NCI-H460 (cell line): ENCODE measurements around the gene ZSCAN1. TPM values are rescaled to one million over a fixed set of nuclear protein-coding genes. Genes with fewer than 3 reads are reported as not detected.
"Not testable (repeated sequence)": the region's sequence is repeated elsewhere in the genome, so short reads cannot be mapped to it uniquely, and the experiment has no call there.

ENCODE experiments used
- DNase-seq: peaks from one replicate; pipeline ENCODE4 v3.0.0-alpha.2; 2016; ENCODE audit warnings: low read depth; ENCODE audit errors: extremely low read depth
- polyA plus RNA-seq: library from polyadenylated mRNA; depleted of rRNA; stranded (reverse); fragments of >200 nt; gene quantifications from 2 replicates; pipeline ENCODE4 v1.2.3, GENCODE V29; 2014; cell fraction: nucleus; rRNA removed
- total RNA-seq: library from RNA; depleted of rRNA; stranded (reverse); fragments of >200 nt; shearing (Covaris generic); gene quantifications from 2 replicates; pipeline ENCODE4 v1.2.3, GENCODE V29; 2014; rRNA removed

ZSCAN1 gene, protein sequence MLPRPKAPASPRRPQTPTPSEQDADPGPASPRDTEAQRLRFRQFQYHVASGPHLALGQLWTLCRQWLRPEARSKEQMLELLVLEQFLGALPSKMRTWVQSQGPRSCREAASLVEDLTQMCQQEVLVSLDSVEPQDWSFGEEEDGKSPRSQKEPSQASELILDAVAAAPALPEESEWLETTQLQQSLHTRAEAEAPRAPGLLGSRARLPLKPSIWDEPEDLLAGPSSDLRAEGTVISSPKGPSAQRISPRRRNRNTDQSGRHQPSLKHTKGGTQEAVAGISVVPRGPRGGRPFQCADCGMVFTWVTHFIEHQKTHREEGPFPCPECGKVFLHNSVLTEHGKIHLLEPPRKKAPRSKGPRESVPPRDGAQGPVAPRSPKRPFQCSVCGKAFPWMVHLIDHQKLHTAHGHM
- not detected in 2 replicates for total RNA-seq
- not detected in 2 replicates for polyA plus RNA-seq

DNA sequence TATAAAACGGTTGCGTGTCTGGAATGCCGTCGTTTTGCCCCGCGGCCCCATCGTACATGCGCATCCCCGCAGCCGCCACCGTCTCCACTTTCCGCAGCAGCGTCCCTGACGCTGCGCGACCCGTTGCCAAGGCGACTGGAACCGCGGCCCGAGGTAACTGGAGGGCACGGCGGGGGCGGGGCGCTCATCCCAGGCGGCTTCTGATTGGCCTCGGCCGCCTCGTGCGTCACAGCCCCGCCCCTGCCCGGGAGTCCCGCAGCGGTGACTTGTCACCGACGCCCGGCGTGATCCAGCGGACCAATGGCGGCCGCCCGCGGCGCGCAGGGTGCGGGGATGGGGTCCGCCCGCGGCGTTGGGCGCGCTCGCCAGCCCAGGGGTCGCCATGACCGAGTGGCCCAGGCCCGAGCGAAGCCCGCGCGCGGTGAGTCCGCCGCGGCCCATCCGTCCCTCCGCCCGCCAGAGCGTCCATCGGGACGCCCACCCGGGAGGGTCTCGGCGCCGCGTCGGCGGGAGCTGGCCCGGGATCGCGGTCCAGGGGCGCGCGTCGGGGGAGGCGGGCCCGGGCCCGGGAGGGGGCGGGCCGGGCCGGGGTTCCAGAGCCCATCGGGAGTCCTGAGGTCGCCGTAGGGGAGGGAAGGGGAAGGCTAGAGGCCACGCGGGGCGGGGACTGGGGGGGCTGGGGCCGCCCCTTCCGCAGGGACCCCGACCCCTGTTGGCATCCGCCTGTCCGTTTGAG lies at the start of gene ZSCAN1:
Gene ZSCAN1 (plus strand): TSS at position 285 of the 736 bp plus-strand sequence. CDS start 3,812 bp downstream, outside the sequence.
- DNase-seq: no peak

DNA sequence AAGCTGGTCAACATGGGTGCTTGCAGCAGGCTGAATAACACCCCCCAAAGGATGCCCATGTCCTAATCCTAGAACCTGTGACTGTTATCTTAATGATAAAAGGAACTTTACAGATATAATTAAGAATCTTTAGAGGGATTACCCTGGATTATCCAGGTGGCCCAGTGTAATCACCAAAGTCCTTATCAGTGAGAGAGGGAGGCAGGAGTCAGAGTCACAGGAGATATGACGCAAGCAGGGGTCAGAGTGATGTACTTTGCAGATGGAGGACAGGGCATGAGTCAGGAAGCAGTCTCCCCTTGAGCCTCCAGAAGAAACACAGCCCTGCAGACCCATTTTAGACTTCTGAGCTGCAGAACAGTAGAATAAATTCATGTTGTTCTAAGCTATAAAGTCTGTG lies 41.0 kb upstream of the ZSCAN1 start:
- DNase-seq: no peak

DNA sequence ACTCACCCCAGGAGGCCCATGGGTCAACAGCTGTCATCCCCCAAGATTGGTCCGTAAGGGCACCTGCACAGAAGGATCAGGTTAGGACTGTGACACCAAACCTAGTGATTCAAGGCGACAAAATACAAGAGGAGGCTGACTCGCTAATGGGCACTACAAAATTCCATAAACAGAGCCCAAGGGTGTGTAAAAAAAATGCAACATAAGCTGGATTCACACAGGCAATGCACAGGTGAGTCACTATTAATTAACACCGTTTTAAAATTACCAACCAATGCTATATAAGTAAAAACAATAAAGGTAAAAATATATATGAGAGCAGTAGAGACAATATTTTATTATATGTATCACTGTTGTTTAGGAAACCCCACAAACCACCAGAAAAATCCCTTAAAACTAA lies 33.1 kb upstream of the ZSCAN1 start:
- no peak for DNase-seq

- DNase-seq: no peak
Measured at GRCh38 chr19:58001895-58002369, 31.9 kb upstream of the ZSCAN1 start.

DNA sequence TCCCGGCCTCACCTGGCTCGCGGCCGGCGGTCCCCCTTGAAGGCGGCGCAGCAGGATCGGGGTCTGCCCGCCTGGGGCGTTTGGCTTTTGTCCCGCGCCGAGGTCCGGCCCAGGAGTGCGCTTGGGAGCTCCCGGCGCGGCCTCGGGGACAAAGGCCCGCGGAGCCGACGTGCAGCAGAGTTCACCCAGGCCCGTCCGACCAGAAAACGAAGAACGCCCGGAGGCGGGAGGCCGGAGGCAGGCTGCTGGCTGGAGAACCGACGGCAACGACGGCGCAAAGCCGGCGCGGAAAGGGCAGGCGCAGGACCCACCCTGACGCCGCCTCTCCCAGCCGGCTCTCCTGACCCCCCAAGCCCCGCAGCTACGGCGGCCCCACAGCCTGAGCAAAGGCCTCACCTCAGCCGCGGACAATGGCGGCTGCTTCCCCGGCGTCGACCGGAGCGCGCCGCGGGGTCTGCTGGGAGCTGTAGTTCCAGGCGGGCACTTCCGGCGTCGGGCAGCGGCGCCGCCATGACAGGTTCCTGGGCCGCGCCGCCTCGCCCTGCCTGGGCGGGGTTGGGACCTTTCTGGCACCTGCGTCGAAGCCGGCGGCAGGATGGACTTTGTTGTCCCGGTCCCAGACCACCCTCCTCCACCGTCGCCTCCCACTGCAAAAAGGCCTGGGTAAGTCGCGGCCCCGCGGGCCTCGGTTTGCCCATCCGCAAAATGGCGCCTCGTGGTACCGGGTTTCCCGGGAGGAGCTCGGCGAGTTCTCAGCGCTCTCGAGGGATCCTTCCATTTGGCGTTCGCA lies 31.2 kb upstream of the ZSCAN1 start, which contains the start of gene ZNF606:
Gene ZNF606 (minus strand): TSS at position 437 of the 790 bp plus-strand sequence. CDS start 1,501 bp downstream, outside the sequence.
- peak; percentile 35 for DNase-seq

DNA sequence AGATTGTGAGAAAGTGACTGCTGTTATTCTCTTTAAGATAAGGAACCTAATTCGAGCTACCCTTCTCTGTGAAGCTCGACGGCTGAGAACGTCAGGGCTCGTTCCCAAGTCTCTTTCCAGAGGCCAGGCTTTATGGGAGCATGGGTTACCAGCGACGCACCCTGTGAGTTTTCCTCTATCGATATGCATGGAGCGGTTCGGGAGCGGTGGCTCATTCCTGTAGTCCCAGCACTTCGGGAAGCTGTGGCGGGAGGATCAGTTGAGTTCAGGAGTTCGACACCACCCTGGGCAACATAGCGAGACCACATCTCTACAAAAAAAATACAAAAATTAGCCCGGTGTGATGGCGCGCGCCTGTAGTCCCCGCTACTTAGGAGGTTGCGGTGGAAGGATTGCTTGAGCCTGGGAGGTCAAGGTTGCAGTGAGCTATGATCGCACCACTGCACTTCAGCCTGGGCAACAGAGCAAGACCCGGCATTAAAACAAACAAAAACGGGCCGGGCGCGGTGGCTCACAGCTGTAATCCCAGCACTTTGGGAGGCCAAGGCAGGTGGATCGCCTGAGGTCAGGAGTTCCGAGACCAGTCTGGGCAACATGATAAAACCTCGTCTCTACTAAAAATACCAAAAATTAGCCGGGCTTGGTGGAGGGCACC lies 30.5 kb upstream of the ZSCAN1 start:
- no peak for DNase-seq

GRCh38 chr19:58007285-58007684 lies 26.5 kb upstream of the ZSCAN1 start:
- no peak for DNase-seq

DNA sequence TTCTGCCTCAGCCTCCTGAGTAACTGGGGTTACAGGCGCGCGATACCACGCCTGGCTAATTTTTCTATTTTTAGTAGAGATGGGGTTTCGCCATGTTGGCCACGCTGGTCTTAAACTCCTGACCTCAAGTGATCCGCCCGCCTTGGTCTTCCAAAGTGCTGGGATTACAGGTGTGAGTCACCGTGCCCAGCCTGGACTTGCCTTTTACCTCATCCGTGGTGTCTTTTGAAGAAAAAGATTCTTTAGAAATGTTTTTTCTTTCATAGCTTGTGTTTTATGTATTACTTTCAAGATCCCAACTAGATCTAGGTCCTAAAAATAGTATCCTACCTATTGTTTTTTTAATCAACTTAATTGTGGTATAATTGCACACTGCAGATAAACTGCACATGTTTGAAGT lies 24.9 kb upstream of the ZSCAN1 start:
- DNase-seq: not testable (repeated sequence)

- no peak for DNase-seq
Measured at GRCh38 chr19:58009301-58009665, 24.5 kb upstream of the ZSCAN1 start.

DNA sequence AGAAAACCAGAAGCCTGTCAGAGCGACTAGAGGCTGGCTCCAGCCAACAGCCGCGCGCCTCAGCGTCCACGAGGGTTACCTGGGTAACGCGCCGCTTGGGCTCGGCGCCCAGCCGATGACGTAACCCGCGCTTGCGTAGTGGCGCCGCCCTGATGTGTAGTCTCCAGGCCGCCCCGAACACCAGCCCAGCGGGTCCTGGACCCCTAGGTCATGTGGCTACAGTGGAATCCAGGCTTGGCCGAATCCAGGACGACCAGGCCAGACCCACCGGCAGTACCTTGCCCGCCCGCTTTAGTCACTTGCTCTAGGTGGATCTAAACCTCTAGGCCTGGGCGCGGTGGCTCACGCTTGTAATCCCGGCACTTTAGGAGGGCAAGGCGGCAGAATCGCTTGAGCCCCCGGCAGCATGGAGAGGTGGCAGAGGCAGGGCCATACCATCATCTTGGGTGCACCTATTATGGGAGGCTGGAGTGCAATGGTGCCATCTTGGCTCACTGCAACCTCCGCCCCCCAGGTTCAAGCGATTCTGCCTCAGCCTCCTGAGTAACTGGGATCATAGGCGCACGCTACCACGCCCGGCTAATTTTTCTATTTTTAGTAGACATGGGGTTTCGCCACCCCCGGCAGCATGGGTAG lies 24.0 kb upstream of the ZSCAN1 start:
- peak; percentile 45 for DNase-seq

GRCh38 chr19:58010507-58010906 lies 23.3 kb upstream of the ZSCAN1 start:
- no peak for DNase-seq

DNA sequence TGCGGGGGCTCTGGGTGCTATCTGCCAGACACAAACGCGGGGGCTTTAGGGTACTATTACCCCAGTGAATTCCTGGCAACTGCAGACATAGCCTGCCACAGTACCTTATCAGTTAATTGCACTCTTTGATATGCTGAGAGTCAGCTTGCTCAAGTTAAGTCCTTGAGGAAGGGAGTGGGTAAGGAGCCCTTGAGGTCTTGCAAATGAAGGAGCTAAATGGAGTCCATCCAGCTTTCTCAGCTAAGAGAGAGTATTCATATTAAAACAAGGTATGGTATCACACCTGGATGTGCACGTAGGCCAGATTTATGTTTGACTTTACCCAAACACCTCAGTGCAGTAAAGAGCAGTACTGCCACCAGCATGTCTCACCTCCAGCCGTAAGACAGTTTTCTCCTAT lies 19.7 kb upstream of the ZSCAN1 start:
- no peak for DNase-seq

DNA sequence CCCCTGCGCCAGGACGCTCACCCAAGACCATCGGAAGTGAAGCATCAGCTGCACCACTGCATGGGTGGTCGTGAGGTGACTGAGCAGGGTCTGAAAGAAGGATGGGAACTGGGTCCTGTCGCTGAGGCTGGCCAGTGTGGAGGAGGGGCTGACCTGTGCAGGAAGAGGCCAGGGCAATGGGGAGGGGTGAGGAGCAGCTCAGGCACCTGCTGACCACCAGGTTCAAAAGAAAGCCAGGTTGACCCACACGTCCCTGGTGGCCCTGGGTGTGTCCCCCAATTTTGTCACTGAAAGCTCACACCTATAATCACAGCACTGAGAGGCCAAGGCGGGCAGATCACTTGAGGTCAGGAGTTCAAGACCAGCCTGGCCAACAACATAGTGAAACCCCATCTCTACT lies 13.7 kb upstream of the ZSCAN1 start:
- DNase-seq: no peak

DNA sequence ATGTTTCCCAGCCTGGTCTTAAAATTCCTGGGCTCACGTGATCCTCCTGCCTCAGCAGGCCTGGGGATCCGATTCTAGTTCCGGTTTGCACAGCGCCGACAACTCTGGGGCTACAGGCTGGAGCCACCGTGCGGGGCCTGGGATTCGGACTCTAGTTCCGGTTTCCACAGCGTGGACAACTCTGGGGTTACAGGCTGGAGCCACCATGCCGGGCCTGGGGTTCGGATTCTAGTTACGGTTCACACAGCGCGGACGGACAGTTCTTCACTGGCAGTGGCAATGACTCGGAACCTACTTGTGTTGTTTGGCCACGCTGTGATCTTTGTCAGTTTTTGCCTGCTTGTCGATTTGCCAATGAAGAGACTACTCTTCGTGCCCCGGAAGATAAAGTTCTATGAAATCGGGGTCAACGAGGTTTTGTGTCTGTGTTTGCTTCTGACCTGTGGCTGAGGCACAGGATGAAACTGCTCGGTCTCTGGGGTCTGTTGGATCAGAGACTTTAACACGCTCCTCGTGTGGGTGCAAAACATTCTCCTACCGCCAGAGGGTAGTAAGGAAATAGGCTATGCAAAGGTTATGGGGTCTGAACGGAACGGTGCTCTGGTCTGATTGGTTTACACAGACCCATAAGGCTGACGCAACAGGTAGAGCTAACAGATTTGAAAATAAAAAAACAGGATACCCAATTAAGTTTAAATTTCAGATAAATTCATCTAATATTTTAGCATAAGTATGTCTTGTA lies 12.1 kb upstream of the ZSCAN1 start:
- no peak for DNase-seq

GRCh38 chr19:58022283-58022660 lies 11.6 kb upstream of the ZSCAN1 start:
- no peak for DNase-seq

GRCh38 chr19:58024661-58025060 lies 9.2 kb upstream of the ZSCAN1 start:
- no peak for DNase-seq

GRCh38 chr19:58034477-58034793 lies 610 bp downstream of the ZSCAN1 start:
- DNase-seq: no peak

GRCh38 chr19:58035863-58036262 lies 2.0 kb downstream of the ZSCAN1 start:
- DNase-seq: no peak

GRCh38 chr19:58037927-58038687 lies 4.3 kb downstream of the ZSCAN1 start:
- no peak for DNase-seq
